GM18520 (cell line): Measurements from ENCODE around the gene SDK1.

Experiments used
- ATAC-seq: cut with Tn5 transposase; IDR thresholded peaks from one replicate; pipeline ENCODE4 v1.9.1; 2021; ENCODE audit not compliant: unreplicated experiment

The SDK1 gene

GRCh38 chr7:3860932-3861331 is 559.9 kb downstream of the SDK1 start:
- ATAC-seq, result no peak

GRCh38 chr7:3861386-3861785 is 560.3 kb downstream of the SDK1 start:
- no peak for ATAC-seq

- no peak for ATAC-seq
These were observed 560.9 kb downstream of the SDK1 start for GRCh38 chr7:3861941-3862340.

- no peak for ATAC-seq
These were observed 561.7 kb downstream of the SDK1 start for GRCh38 chr7:3862774-3863173.

GRCh38 chr7:3866277-3866676 is 565.2 kb downstream of the SDK1 start:
- ATAC-seq, result no peak

- ATAC-seq, result no peak
These were observed 566.8 kb downstream of the SDK1 start for GRCh38 chr7:3867863-3868262.

GRCh38 chr7:3879355-3880075 is 578.5 kb downstream of the SDK1 start:
- no peak for ATAC-seq

GRCh38 chr7:3880228-3880987 is 579.4 kb downstream of the SDK1 start:
- ATAC-seq, result no peak

GRCh38 chr7:3882782-3883181 is 581.7 kb downstream of the SDK1 start:
- no peak for ATAC-seq

GRCh38 chr7:3884543-3884942 is 583.5 kb downstream of the SDK1 start:
- no peak for ATAC-seq

GRCh38 chr7:3887096-3887690 is 586.1 kb downstream of the SDK1 start:
- no peak for ATAC-seq

GRCh38 chr7:3888096-3888495 is 587.0 kb downstream of the SDK1 start:
- ATAC-seq, result no peak

GRCh38 chr7:3892157-3892556 is 591.1 kb downstream of the SDK1 start:
- ATAC-seq, result no peak

GRCh38 chr7:3892686-3893085 is 591.6 kb downstream of the SDK1 start:
- ATAC-seq, result no peak

GRCh38 chr7:3893151-3893788 is 592.2 kb downstream of the SDK1 start:
- ATAC-seq, result no peak

GRCh38 chr7:3893789-3894153 is 592.7 kb downstream of the SDK1 start:
- ATAC-seq, result no peak

- no peak for ATAC-seq
These were observed 594.5 kb downstream of the SDK1 start for GRCh38 chr7:3895341-3896116.

- no peak for ATAC-seq
These were observed 595.2 kb downstream of the SDK1 start for GRCh38 chr7:3896169-3896765.

GRCh38 chr7:3897430-3898372 is 596.6 kb downstream of the SDK1 start:
- ATAC-seq, result no peak
